Left ventricle myocardium inferior (tissue), 1 donor: ENCODE results near the gene MAPKAPK2. TPM values are rescaled to one million over a fixed set of nuclear protein-coding genes. Genes with fewer than 3 reads are reported as not detected.
"Not testable (repeated sequence)": the region's sequence is repeated elsewhere in the genome, so short reads cannot be mapped to it uniquely, and the experiment has no call there.

Experiments used
- DNase-seq: peaks from one replicate; pipeline ENCODE4 v3.0.0-alpha.2; 2020
- H3K27ac ChIP-seq: fragments of 200-600 bp; replicated peaks from 2 replicates; pipeline ENCODE4 v1.8.0; 2021
- H3K27me3 ChIP-seq: fragments of 200-600 bp; 2 replicates; pipeline ENCODE4 v1.8.0; 2021; ENCODE audit warnings: low read depth
- H3K36me3 ChIP-seq: fragments of 200-600 bp; 2 replicates; pipeline ENCODE4 v1.8.0; 2021
- H3K4me1 ChIP-seq: fragments of 200-600 bp; 2 replicates; pipeline ENCODE4 v1.8.0; 2021
- H3K4me3 ChIP-seq: fragments of 200-600 bp; 2 replicates; pipeline ENCODE4 v1.8.0; 2021; ENCODE audit warnings: mild to moderate bottlenecking, moderate library complexity
- H3K9me3 ChIP-seq: fragments of 200-600 bp; replicated peaks from 2 replicates; pipeline ENCODE4 v1.8.0; 2021
- CTCF ChIP-seq: fragments of 200-600 bp; IDR thresholded peaks from 2 replicates; pipeline ENCODE4 v1.8.0; 2021; ENCODE audit warnings: antibody characterized with exemption, mild to moderate bottlenecking, borderline replicate concordance
- intact Hi-C: fragments of 100-400 bp; cut with micrococcal nuclease; formaldehyde crosslinking; loops from one replicate; pipeline ENCODE4 v1.11.0; 2022
- total RNA-seq: library from RNA; stranded (reverse); fragmentation: NEBNext Ultra II Directional; extraction: Animal tissue kit (Norgen Biotek cat#: 25700); gene quantifications from one replicate; pipeline ENCODE4 v1.2.1, GENCODE V29; 2021
- donor health status: DM: no; HTN: yes; CAD: no; lungs with severe emphysema.

Gene MAPKAPK2
- total RNA-seq, 1 donor from 2014 or later = 215 TPM

- no peak overlapping the region for H3K27ac ChIP-seq
- no peaks in the 10 kb centered on the region for H3K9me3 ChIP-seq
- intact Hi-C loops = no loop called here
- no peaks in the 10 kb centered on the region for H3K36me3 ChIP-seq
- no peak for TF ChIP-seq CTCF
- DNase-seq = no peak
- peaks cover 32% of the 10 kb centered on the region for H3K27me3 ChIP-seq
- no peaks in the 10 kb centered on the region for H3K4me1 ChIP-seq
- H3K4me3 ChIP-seq = no peak overlapping the region
Observed at GRCh38 chr1:206774093-206774492, 89.4 kb downstream of the MAPKAPK2 start.

- H3K9me3 ChIP-seq = no peaks in the 10 kb centered on the region
- no peak overlapping the region for H3K27ac ChIP-seq
- intact Hi-C loops = no loop called here
- no peak overlapping the region for H3K4me3 ChIP-seq
- H3K4me1 ChIP-seq = no peaks in the 10 kb centered on the region
- H3K27me3 ChIP-seq = peaks cover 32% of the 10 kb centered on the region
- DNase-seq = no peak
- no peak for TF ChIP-seq CTCF
- H3K36me3 ChIP-seq = no peaks in the 10 kb centered on the region
Observed at GRCh38 chr1:206776229-206776628, 91.5 kb downstream of the MAPKAPK2 start.

- no peaks in the 10 kb centered on the region for H3K4me1 ChIP-seq
- TF ChIP-seq CTCF = no peak
- H3K27ac ChIP-seq = no peak overlapping the region
- no peaks in the 10 kb centered on the region for H3K36me3 ChIP-seq
- no peak overlapping the region for H3K4me3 ChIP-seq
- H3K9me3 ChIP-seq = no peaks in the 10 kb centered on the region
- peaks cover 19% of the 10 kb centered on the region for H3K27me3 ChIP-seq
- no peak for DNase-seq
- intact Hi-C loops = no loop called here
Observed at GRCh38 chr1:206778031-206778430, 93.3 kb downstream of the MAPKAPK2 start.

- H3K36me3 ChIP-seq, H3K27ac ChIP-seq, H3K9me3 ChIP-seq, H3K4me3 ChIP-seq, intact Hi-C loops, DNase-seq, H3K4me1 ChIP-seq: not testable (repeated sequence)
- peaks cover 15% of the 10 kb centered on the region for H3K27me3 ChIP-seq
Observed at GRCh38 chr1:206778911-206779310, 94.2 kb downstream of the MAPKAPK2 start.

GRCh38 chr1:206779638-206780037 lies 94.9 kb downstream of the MAPKAPK2 start:
- Histone ChIP-seq H3K27me3 (peaks cover 7% of the 10 kb centered on the region), H3K9me3 (no peaks in the 10 kb centered on the region), H3K27ac (no peak overlapping the region), H3K4me3 (no peak overlapping the region), H3K36me3 (no peaks in the 10 kb centered on the region), H3K4me1 (no peaks in the 10 kb centered on the region)
- TF ChIP-seq CTCF = no peak
- no peak for DNase-seq
- intact Hi-C loops = no loop called here

- Histone ChIP-seq H3K4me1 (no peaks in the 10 kb centered on the region), H3K27ac (no peak overlapping the region), H3K27me3 (peaks cover 5% of the 10 kb centered on the region), H3K4me3 (no peak overlapping the region), H3K36me3 (no peaks in the 10 kb centered on the region), H3K9me3 (no peaks in the 10 kb centered on the region)
- DNase-seq = no peak
- intact Hi-C loops = no loop called here
- TF ChIP-seq CTCF = no peak
Observed at GRCh38 chr1:206782448-206782847, 97.7 kb downstream of the MAPKAPK2 start.
